ENCODE data around the gene TAF15. TPM values are rescaled to one million over a fixed set of nuclear protein-coding genes. Genes with fewer than 3 reads are reported as not detected.

The TAF15 gene
- total RNA-seq, 6 experiments from 2014 or later = 41.3 to 75.8 (median 65.4) TPM

DNA sequence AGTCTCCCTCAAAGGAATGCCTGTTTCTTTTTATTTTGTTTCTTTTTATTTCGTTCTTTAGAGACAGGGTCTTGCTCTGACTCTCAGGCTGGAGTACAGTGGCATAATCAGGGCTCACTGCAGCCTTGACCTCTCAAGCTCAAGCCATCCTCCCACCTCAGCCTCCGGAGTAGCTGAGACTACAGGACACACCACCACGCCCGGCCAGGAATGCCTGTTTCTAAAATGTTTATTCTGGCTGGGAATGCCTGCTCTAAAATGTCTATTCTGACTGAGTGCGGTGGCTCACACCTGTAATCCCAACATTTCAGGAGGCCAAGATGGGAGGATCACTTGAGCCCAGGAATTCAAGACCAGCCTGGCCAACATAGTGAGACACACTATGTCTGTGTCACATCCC lies 11.4 kb upstream of the TAF15 start:
- no peak overlapping the region for H3K4me3 ChIP-seq
- peaks cover 6 to 14% of the 10 kb centered on the region in 2 donors for H3K27me3 ChIP-seq
- TF ChIP-seq CTCF (IDR thresholded peaks at IDR 0.05) (no peak), POLR2A (IDR thresholded peaks at IDR 0.05) (no peak)
- no peak overlapping the region for H3K27ac ChIP-seq
- no peaks in the 10 kb centered on the region for H3K9me3 ChIP-seq
- 76% methylated on average over 5 of the region's 5 CpGs for WGBS (ENCODE audit: insufficient coverage, low coverage, low lambda C conversion rate, missing lambda C conversion rate)
- no peaks in the 10 kb centered on the region for H3K36me3 ChIP-seq
- DNase-seq = no peak
- peaks cover 0 to 16% (median 3%) of the 10 kb centered on the region in 4 donors for H3K4me1 ChIP-seq
- ATAC-seq = no peak
- intact Hi-C loops (cut with DNase I) = no loop called here

DNA sequence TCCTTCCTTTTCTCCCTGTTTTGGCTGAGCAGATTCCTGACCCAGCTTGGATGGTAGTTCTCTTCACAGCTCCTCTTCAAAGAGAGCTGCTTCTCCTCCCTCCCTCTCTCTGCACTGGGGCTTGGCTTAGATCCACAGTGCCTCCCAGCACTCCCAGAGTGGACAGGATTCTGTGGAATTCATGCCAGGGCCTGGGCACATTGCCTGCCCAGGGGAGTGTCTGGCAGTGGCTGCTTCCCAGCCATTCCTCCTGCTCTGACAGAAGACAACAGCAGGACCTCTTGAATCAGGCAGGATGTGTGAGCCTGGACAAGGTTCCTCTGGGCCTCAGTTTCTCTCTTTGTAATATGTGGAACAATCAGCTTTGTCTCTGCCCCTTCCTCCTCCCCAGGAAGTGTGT lies 9.3 kb upstream of the TAF15 start:
- Histone ChIP-seq H3K4me1 (peaks cover 0 to 20% (median 3%) of the 10 kb centered on the region in 4 donors), H3K4me3 (no peak overlapping the region), H3K27me3 (peaks cover 2 to 10% of the 10 kb centered on the region in 2 donors), H3K27ac (no peak overlapping the region), H3K36me3 (no peaks in the 10 kb centered on the region), H3K9me3 (no peaks in the 10 kb centered on the region)
- ATAC-seq (peak; percentile 81 to 86 (median 84)), DNase-seq (peak; percentile 82 to 95 (median 93))
- TF ChIP-seq POLR2A (IDR thresholded peaks at IDR 0.05) (no peak), CTCF (IDR thresholded peaks at IDR 0.05) (no peak)
- intact Hi-C loops (cut with DNase I) = no loop called here

GRCh38 chr17:35801583-35802224 lies 7.6 kb upstream of the TAF15 start:
- peak in 1 of 3 donors; percentile 44 for DNase-seq
- Histone ChIP-seq H3K27ac (no peak overlapping the region), H3K9me3 (no peaks in the 10 kb centered on the region), H3K4me1 (peaks cover 0 to 11% (median 0%) of the 10 kb centered on the region in 4 donors), H3K27me3 (no peaks in the 10 kb centered on the region), H3K4me3 (no peak overlapping the region), H3K36me3 (no peaks in the 10 kb centered on the region)
- 73% methylated on average over 4 of the region's 9 CpGs for WGBS (ENCODE audit: insufficient coverage, low coverage, low lambda C conversion rate, missing lambda C conversion rate)
- no peak for ATAC-seq
- intact Hi-C loops (cut with DNase I) = no loop called here
- TF ChIP-seq CTCF (IDR thresholded peaks at IDR 0.05) (no peak), POLR2A (IDR thresholded peaks at IDR 0.05) (no peak)

GRCh38 chr17:35804658-35805192 lies 4.6 kb upstream of the TAF15 start:
- ATAC-seq (peak; percentile 63 to 74 (median 68)), DNase-seq (no peak)
- Histone ChIP-seq H3K4me3 (no peak overlapping the region), H3K27me3 (no peaks in the 10 kb centered on the region), H3K4me1 (peaks cover 0 to 17% (median 0%) of the 10 kb centered on the region in 4 donors), H3K36me3 (no peaks in the 10 kb centered on the region), H3K9me3 (no peaks in the 10 kb centered on the region), H3K27ac (no peak overlapping the region)
- TF ChIP-seq POLR2A (IDR thresholded peaks at IDR 0.05) (no peak), CTCF (IDR thresholded peaks at IDR 0.05) (peak; percentile 88 to 96 (median 90))
- WGBS (ENCODE audit: insufficient coverage, low coverage, low lambda C conversion rate, missing lambda C conversion rate) = 33% methylated on average over 1 of the region's 1 CpG
- intact Hi-C loops (cut with DNase I) = loop anchor here (5.0 kb wide), 1 partner anchor 37 kb away; no protein-coding TSS in a partner anchor

Measured in right lobe of liver (tissue), 6 donors.